Measurements from ENCODE around the gene MSRB3.

Gene MSRB3

DNA sequence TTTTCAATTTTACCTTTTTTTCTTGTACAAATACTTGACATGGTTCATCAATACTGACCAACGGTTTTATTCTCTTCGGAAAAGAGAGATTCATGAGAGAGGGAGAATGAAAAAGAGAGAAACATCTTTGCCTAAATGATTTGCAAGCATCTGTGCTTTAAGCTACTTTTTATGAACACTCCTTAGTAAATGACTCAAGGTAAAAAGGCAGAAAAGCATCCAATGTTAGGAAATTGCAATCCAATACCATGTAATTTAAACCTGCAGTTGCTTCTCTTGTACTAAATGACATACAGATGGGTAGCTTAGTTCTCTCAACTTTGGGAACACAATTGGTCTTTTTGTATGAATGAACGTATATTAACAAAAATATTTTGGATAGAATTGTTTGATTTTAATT, 46.1 kb downstream of the MSRB3 start:
- DNase-seq (ENCODE audit: low spot score) (no peak), FAIRE-seq (no peak)

DNA sequence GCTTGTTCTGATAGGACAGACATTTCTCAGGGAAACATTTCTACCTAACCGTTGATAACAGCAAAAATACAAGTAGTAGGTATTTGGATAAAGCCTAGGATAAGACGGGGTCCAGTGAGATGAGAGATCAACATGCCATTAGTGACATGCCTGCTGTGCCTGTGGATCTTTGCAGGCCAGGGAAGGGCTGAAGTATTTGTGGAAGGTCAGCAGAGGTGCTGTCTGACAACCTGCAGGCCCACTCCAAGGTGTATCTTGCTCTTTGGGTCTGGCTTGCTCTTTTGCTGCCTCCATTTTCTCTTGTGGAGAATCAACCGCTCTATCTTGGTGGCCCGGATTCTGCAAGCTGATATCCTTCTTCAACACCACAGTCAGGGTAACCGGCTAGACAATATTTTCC, 46.7 kb downstream of the MSRB3 start:
- DNase-seq (ENCODE audit: low spot score) = no peak
- FAIRE-seq = no peak

DNA sequence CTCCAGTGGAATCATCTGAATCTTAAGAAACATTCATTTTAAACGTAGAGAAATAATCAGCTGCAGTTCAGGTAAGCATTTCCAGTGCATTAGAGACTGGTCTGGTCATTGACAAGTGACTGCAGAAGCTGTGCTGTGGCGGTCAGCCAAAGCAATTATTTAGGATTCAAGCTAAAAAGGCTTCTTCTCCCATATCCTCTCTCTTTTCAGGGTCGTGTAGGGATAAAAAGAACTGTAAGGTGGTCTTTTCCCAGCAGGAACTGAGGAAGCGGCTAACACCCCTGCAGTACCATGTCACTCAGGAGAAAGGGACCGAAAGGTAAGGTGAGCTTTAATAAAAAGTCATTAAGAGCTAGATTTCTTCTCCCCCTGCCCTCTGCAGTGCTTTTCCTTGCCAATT, 48.1 kb downstream of the MSRB3 start:
- no peak for FAIRE-seq
- no peak for DNase-seq (ENCODE audit: low spot score)

DNA sequence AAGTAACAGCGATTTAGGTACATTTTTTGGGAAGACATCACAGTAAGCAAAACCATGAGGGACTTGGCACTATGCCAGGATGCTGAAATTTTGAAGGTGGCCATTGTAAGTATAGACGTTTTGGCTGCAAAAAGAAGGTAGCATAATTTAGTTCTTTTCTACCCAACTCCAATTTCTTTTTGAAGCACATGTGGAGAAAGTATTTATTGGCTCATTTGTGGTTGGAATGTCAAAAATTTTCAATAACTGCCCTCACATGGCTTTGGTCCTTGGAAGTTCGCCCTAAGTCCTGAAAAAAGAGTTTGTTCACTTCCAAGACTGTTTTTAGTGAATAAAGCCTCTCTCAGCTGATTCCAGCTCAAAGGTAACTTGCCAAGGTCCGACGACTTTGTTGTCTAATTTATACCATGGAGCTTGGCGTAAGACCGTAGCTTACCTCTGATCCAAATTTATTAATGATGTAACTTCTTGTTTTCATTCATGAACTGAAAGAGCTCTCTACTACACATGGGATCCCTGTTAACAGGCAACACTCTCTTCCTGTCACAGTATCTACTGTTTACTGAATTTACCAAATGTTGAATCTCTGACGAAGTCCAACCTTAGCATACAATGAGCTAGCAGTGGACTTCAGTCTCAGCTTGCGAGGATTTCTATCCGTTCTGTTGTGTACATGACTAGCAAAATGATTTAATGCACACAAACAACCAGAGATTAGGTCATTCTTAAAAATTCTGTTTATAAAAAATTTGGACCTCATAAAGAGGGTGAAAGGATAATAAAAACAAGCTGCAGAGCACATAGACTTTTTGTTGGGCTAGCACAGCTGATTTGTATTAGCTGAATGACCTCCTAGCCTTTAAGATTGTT, 49.0 kb downstream of the MSRB3 start:
- FAIRE-seq = no peak
- no peak for DNase-seq (ENCODE audit: low spot score)

DNA sequence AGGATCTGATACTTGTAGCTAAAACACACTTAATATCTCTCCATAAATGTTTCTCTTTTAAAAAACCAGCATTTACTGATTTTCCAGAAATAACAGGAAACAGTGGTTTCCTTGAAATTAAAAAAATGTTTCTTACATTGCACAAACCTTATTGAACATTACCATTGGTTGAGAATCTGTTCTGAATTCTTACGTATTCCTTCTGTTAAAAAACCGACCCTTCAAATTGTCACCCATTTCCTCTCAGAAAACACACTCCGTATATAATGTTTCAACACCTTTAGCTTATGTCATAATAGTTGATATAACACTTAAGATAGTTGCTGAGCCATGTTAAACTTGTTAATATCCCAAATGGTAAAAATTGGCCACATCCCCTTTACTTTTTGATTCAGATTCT, 51.2 kb downstream of the MSRB3 start:
- DNase-seq (ENCODE audit: low spot score) (no peak), FAIRE-seq (no peak)

DNA sequence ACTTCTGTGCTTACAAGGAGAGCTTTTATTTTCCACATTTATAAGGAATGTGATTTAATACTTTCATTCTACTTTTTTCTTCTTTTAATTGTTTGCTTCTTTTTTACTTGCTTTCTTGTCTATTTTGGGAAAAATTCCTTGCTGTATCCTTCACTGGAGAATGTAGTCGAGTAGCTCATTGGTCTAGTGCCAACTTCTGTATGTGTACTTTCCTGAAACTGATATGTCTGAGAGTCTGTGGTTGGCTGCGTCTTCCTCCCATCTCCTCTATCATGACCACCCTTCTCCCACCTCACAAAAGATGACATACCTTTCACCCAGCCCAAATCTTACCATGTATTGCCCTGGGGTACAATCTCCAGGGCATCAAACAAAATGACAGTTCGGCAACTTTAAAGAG, 51.8 kb downstream of the MSRB3 start:
- FAIRE-seq = no peak
- DNase-seq (ENCODE audit: low spot score) = no peak

DNA sequence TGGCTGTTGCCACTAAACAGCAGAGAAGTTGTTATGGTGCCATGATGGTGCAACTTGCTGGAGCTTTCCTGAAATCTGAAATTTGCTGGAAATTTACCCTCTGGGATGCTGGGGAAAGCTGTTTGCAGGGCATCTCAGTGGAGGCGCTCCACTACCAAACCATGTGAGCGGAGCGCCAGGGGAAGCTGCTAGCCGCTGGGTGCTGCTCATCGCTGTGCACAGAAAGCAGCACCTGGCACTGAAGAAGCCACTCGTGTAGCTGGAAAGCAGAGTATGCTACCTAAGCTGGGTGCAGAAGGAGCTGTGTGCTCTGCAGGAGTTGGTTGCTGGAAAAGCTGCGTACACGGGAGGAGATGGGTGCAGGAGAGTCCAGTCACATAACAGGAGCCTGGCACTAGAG, 53.0 kb downstream of the MSRB3 start:
- FAIRE-seq (no peak), DNase-seq (ENCODE audit: low spot score) (no peak)

DNA sequence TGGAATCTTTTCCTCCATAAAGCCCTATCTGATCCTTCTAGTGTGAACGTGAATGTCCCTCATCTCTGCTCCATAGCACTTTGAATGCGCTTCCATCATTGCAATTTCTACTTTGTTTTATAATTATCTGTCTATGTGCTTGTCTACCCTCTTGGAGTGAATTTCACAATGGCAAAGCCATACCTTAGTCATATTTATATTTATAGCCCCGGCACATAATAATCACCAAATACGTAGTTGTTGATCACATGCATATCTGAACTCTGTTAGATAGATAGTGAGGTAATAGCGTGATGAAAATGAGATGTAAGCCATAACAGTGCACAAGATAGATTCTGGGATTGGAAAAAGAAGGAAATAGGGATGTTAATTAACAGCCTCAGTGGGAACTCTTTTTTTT, 55.2 kb downstream of the MSRB3 start:
- no peak for FAIRE-seq
- no peak for DNase-seq (ENCODE audit: low spot score)

DNA sequence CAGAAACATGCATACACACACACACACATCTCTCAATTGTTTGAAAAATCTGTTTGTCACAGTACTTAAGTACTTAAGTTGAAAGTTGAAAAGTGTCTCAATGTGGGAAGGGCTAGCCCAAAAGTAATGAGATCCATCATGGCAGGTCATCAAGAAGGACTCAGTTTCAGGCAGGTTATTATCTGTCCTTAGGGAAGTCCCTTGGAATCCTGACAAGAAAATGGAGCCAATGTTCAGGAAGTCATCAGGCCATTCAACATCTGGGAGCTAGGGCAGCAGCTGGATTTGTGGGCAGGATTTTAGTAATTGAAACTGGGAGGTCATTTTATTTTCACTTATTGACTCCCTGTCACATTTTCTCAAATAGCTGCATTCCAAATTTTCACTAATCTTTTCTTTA, 56.0 kb downstream of the MSRB3 start:
- DNase-seq (ENCODE audit: low spot score) (no peak), FAIRE-seq (no peak)

DNA sequence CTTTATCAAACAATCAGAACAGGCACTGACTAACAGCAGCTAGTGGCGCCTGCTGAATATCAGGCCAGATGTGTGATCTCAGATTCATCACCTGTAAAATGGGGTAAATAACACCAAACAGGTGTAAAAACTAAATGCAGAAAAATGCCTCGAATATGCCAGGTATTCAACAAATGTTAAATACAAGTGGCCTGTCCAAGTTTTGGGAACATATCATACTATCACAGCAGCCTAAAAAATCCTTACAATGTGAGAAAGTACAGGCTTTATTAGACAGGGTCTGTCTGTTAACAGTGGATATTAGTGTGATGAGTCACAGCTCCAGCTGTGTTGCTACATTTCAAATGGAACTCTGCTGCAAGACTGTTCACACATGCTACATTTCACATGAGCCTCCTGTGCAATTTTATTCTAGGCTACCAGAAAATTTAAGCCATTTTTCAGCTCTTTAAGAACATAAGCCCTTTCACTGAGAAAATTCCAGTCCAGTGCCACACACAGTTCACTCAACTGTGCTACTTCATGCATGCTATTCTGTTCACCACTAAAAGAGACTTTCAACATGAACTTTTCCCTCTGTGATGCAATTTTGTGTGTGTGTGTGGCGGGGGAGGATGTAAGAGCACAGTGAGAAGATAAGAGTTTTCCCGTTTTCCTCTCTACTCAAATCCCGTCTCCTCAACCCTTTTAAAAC, 56.7 kb downstream of the MSRB3 start:
- FAIRE-seq (peak; percentile 39), DNase-seq (ENCODE audit: low spot score) (peak; percentile 6)

DNA sequence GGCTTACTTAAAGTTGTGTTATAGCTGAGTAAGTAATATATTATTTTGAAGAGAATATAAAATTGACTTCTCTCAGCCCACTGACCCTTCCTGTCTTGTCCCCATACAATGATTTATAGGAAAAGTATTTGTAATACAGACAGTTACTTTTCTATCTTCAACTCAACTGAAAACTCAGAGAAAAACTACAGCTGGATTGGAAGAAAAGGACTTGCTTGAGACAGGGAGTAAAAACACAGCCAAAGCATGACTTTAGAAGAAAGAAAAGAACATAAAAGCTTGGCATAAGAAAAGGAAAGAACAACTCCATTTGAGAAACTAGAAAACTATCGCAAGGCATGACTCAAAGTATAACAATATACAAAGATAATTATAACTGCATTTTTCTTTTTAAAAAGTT, 57.5 kb downstream of the MSRB3 start:
- FAIRE-seq (no peak), DNase-seq (ENCODE audit: low spot score) (no peak)

DNA sequence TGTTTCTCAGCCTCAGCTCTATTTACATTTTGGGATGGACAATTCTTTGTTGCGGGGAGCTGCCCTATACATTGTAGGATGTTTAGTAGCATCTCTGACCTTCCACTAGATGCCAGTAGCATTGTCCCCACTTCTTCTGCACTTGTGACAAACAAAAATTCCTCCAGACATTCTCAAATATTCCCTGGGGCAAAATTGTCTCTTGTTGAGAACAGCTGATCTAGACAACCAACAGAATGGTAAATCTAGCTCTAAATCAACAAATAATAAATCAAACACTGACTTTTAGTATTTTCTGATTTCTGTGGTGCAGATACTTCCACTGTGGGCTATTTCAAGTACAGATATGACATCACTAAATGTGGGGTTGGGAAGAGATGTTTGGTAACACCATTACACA, 60.7 kb downstream of the MSRB3 start:
- no peak for DNase-seq (ENCODE audit: low spot score)
- FAIRE-seq = no peak

DNA sequence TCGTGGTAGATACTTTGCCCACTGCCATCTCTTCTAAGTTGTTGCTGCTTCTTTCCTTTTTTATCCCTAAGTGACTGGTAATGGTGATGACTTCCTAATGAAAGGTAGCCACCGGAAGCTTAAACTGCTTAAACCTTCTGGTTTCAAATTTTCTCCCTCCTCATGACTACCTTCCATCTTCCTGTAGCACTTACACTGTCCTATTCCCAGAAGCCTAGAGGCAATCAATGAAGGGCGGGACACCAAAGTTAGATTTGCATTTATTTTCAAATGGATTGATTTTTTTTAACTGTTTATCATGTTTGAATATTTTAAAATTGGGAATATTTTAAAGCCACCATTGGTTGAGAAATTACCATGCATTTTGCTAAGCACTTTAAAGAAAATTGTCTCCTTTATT, 64.7 kb downstream of the MSRB3 start:
- FAIRE-seq = no peak

DNA sequence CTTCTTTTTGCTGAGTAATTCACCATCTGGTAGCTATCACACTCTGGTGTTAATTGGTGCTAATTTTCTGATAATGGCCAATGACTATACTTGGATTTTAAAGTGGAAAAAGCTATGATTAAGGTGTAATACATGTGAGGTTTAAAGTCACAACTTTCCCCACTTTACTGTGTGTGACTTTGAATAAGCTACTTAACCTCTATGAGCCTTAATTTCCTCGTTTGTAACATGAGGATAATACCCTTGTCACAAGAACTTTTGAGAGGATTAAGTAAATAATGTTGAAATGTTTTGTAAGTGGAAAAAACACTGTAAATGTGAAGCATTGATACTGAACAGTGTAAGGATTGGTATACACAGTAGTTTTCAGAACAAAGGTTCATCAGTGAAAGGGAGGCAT, 65.3 kb downstream of the MSRB3 start:
- no peak for DNase-seq (ENCODE audit: low spot score)
- no peak for FAIRE-seq

More for the DNA sequence above, 64.7 kb downstream of the MSRB3 start:
- DNase-seq (ENCODE audit: low spot score) = no peak

DNA sequence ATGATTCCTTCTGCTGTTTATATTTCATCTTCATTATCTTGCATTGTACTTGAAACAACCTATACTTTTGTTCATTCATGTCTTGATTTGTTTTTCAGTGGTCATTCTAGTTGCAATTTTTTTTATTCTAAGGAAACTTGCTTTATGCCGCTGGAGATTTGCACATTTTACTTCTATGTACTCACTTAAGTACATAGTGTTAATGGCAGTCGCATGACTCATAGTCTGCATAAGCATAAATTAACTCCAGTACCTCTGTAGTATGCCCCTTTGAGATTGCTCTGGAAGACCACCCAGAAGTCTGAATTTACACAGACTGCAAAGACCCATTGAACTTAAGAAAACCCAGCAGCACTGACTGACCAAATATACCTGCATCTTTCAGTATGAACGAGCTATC, 77.0 kb downstream of the MSRB3 start:
- FAIRE-seq (no peak), DNase-seq (ENCODE audit: low spot score) (no peak)

DNA sequence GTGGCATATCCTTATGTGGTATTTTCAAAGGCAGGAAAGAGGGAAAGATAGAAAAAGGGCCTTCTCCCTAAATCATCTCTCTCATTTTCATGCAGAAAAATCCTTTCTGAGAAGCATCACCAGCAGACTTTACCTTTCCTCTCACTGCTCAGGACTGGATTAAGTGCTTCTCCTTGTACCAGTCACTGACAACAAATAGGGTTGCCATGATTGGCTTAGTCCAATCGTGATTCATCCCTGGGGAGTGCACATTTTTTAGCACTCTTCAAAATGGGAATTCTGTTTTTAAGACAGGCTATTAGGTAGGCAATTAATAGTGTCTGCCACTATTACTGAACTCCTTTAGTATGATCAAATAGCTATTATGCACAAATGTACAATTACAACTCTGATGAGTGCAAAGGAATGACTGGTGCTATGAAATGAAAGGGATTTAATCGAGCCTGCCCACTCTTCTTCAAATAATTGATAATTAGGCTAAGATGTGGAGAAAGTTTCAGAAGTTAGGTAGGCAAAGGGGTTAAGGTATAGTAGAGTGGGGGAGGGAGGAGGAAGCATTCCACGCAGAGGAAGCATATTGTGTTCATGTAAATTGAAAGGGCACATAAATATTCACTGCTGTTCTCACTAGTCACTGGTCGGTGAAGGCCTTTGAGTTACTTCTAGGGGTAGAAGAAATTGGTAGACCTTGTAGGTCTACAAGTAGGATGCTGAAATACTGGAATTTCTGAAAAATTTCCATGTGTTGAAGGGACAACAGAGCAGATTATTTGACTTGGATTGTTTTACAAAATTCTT, 84.0 kb downstream of the MSRB3 start:
- FAIRE-seq = no peak
- no peak for DNase-seq (ENCODE audit: low spot score)

DNA sequence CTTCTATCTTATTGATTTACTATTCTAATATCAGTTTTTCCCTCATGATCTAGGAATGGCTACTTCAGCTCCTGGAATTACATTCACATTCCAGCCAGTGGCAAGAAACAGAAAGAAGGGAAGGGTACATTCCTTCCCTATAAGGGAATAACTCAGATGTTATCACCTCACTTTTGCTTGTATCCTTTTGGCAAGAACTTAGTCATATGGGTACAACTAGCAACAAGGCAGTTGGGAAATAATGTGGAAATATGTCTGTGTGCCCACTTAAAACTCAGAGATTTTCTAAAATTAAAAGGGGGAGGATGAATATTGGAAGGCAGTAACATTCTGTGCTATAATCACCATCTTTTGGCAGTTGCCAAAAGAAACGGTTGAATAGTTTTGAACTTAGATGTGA, 85.6 kb downstream of the MSRB3 start:
- FAIRE-seq (no peak), DNase-seq (ENCODE audit: low spot score) (no peak)

DNA sequence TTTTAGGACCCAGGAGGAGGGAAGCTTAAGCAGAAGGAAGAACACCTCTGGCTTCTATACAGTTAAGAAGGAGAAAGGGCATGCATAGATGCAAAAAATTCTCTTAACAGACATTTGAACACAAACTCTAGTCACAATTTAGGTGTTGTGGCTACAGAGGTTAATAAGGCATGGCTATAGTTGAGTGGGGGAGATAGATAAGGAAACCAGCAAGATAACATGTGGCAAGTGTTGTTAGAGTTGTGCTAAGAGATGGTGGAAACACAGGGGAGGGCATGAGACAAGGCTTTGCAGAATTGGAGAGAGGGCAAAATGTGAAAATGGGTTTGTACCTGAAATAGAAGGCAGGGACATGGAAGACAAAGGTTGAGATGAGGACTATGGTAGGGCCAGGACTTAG, 88.9 kb downstream of the MSRB3 start:
- no peak for DNase-seq (ENCODE audit: low spot score)

DNA sequence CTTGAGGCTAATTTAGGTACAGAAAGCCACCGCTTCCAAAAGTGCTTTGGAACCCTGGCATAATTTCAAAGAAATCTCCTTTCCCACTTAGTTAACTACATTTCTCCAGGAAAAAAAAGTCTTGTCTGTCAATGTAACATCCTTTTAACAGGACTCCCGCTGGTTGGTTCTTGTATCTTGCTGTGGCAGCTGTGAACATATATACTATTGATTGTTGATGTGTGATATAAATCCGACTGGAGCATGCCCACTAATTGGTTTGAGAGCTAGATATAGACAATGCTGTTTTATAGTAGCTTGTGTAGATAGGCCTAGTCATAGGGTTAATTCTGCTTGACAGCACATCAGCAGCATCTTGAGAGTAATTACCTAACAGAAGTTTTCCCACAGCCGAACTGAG, 89.6 kb downstream of the MSRB3 start:
- DNase-seq (ENCODE audit: low spot score) (no peak), FAIRE-seq (no peak)

More for the DNA sequence above, 88.9 kb downstream of the MSRB3 start:
- no peak for FAIRE-seq

DNA sequence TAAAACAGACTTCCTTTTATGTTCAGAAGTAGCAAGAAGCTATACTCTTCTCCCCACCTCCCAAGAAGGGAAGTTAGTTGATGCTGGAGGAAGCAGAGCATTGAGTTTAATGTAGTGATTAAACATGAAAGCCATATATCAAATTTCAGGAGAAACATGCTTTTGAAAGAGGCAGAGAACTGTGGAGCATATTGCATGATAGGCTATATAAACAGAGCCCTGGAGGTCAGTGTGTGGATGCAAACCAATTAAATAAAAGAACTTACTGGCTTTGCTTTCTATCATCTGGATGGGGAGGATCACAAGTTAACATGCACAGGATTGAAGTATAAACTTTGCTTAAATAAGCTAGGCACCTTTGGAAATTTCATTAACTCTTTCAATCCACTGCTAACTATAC, 94.1 kb downstream of the MSRB3 start:
- no peak for FAIRE-seq
- no peak for DNase-seq (ENCODE audit: low spot score)

DNA sequence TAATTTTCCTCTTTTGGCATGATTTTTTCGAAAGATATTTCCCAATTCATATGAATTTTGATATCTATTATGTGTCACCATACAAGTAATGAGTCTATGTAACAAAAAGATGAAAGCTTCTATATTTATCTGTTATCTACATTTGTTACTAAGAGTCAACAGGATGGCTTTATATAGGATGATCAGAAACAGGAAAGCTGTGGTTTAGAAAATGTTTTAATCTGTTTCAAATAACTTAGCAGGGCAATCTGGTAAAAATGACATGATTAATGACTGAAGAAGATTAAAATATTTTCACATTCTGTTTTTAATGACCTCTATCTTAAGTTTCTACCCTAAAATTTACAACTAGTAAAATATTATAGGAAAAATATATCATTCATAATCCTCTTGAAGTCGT, 105.8 kb downstream of the MSRB3 start:
- FAIRE-seq (no peak), DNase-seq (ENCODE audit: low spot score) (no peak)

DNA sequence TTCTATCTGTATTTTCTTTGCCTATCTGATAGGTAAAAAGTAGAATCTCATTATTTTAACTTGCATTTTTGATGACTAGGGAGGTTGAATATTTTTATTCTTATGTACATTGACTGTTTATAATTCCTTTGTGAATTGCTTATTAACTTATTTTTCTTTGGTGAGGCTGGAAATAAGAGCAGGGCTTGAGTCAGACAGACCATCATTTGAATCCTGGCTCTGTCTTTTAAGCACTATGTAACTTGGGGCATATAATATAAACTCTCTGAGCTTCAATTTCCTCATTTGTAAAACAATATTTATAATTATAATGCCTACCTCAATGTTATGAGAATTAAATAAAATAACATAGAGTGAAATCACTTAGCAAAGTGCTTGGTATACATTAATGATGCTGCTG, 108.9 kb downstream of the MSRB3 start:
- FAIRE-seq = no peak
- no peak for DNase-seq (ENCODE audit: low spot score)

All from RCC 7860 (cell line).